ENCODE measurements around the gene GAS6. TPM values are rescaled to one million over a fixed set of nuclear protein-coding genes. Genes with fewer than 3 reads are reported as not detected.

The GAS6 gene
- total RNA-seq, 1 donor from 2014 or later = 71.5 TPM

- Mint-ChIP-seq H3K36me3 (peaks cover 14% of the 10 kb centered on the region), H3K27ac (no peak overlapping the region), H3K9me3 (no peaks in the 10 kb centered on the region), H3K4me3 (no peak overlapping the region), H3K27me3 (ENCODE audit: low read depth) (no peaks in the 10 kb centered on the region), H3K4me1 (peaks cover 24% of the 10 kb centered on the region)
- no peak for TF ChIP-seq CTCF (IDR thresholded peaks at IDR 0.05; ENCODE audit: unreplicated experiment)
- DNase-seq (ENCODE audit: low spot score in 2 of 2, unreplicated experiment in 2 of 2) = no peak
These were observed 42.0 kb downstream of the GAS6 start for GRCh38 chr13:113821847-113822246.

DNA sequence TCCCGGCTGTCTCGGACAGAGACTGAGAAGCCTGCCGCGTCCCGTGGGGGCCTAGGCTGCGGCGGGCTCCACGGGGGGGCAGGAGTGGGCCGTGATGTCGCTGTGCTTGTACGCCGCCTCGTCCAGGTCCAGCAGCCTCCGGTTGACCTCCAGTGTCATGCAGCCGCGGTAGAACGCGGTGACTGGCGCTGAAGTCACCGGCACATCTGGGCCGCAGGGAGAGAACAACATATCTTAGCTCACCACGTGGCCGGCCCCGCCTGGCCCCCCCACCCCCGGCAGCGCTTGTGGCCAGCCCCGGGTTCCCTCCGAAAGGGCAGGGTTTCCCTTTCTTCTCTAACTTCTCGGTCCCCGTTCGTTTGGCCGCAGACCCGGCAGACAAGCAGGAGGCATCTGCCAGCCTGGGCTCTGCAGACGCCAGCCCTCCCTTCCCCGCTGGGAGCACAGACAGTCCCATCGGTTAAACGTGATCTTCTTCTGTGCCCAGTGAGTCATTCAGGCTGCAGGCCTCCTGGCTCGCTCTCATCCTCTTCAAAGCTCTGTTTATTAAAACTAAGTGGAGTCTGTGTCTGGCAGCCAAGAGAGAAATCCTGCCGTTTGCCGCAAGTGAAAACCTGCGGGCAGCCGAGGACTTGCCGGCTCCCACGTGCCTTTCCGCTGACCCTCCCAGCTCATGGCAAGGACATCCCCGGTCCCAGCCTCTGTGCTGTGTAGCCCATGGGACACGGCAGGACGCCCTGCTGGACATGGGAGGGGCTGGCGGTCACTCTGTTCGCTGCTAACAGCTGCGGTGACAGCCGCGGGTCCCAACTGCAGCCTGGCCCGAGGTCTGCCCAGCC lies 42.8 kb downstream of the GAS6 start:
- peaks cover 14% of the 10 kb centered on the region for H3K36me3 Mint-ChIP-seq
- no peaks in the 10 kb centered on the region for H3K9me3 Mint-ChIP-seq
- peak overlapping the region; percentile 48 for H3K4me3 Mint-ChIP-seq
- no peaks in the 10 kb centered on the region for H3K27me3 Mint-ChIP-seq (ENCODE audit: low read depth)
- H3K27ac Mint-ChIP-seq = peak overlapping the region; percentile 97
- TF ChIP-seq CTCF (IDR thresholded peaks at IDR 0.05; ENCODE audit: unreplicated experiment) = no peak
- peaks cover 27% of the 10 kb centered on the region for H3K4me1 Mint-ChIP-seq
- no peak for DNase-seq (ENCODE audit: low spot score in 2 of 2, unreplicated experiment in 2 of 2)

GRCh38 chr13:113819731-113820715 lies 43.9 kb downstream of the GAS6 start:
- Mint-ChIP-seq H3K4me1 (peaks cover 31% of the 10 kb centered on the region), H3K9me3 (no peaks in the 10 kb centered on the region), H3K4me3 (no peak overlapping the region), H3K27ac (no peak overlapping the region), H3K27me3 (ENCODE audit: low read depth) (no peaks in the 10 kb centered on the region), H3K36me3 (peaks cover 10% of the 10 kb centered on the region)
- DNase-seq (ENCODE audit: low spot score in 2 of 2, unreplicated experiment in 2 of 2) = no peak
- TF ChIP-seq CTCF (IDR thresholded peaks at IDR 0.05; ENCODE audit: unreplicated experiment) = no peak

DNA sequence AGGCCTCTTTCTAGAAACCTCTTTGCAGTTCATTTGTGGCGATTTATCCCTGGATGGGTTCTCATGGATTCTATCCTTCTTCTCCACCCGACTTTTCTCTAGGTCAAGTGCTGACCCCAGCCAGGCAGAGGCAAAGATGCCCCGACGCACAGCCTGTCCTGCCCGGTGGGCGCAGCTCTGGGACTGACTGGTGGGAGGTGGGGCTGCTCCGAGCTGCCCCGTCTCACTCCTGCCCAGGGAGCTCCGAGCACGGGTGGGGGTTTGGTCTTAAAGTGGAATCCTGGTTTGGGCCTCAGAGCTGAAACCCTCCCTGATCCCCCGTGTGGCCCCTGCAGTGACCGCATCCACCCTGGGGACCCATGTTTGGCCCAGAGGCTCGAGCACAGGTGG lies 44.5 kb downstream of the GAS6 start:
- peaks cover 6% of the 10 kb centered on the region for H3K36me3 Mint-ChIP-seq

More for the DNA sequence above, 44.5 kb downstream of the GAS6 start:
- no peak for TF ChIP-seq CTCF (IDR thresholded peaks at IDR 0.05; ENCODE audit: unreplicated experiment)
- H3K4me3 Mint-ChIP-seq = no peak overlapping the region
- peaks cover 32% of the 10 kb centered on the region for H3K4me1 Mint-ChIP-seq
- H3K9me3 Mint-ChIP-seq = no peaks in the 10 kb centered on the region
- H3K27ac Mint-ChIP-seq = no peak overlapping the region
- no peaks in the 10 kb centered on the region for H3K27me3 Mint-ChIP-seq (ENCODE audit: low read depth)
- no peak for DNase-seq (ENCODE audit: low spot score in 2 of 2, unreplicated experiment in 2 of 2)
